ENCODE measurements around the gene U2AF2.

DNA sequence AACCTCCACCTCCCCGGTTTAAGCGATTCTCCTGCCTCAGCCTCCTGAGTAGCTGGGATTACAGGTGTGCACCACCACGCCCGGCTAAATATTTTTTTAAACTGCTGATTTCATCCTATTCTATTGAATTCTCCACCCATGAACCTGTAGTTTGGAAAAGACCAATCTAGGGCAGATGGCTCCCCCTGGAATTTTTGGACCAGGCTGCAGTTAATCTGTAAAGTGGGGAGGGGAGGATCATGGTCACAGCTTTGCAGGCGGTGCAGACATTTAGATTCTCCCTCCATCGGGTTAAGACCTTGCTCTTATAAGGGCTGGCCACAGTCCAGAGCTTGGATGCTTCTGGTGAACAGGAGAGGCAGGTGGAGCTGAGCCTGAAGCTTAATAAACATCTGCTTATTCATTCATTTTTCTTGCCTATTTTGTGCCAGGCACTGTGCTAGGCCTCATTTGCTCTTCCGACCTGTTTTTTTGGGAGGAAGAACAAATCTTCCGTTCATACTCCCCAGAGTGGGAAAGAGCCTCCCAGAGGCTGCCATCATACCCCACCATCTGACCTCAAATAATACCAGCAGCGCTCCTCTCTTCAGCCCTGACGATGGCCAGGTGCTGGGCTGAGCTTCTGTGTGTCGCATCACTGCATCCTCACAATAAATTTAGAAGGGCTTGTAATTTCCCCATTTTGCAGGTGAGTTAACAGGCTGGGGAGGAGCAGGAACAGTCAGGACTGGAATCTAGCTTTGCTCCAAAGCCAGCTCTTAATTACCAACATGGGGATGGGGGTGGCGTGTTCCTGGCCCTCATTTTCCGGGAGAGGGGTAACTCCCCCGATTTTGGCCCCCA, 7.7 kb upstream of the U2AF2 start:
- TF ChIP-seq, protein P1, sequence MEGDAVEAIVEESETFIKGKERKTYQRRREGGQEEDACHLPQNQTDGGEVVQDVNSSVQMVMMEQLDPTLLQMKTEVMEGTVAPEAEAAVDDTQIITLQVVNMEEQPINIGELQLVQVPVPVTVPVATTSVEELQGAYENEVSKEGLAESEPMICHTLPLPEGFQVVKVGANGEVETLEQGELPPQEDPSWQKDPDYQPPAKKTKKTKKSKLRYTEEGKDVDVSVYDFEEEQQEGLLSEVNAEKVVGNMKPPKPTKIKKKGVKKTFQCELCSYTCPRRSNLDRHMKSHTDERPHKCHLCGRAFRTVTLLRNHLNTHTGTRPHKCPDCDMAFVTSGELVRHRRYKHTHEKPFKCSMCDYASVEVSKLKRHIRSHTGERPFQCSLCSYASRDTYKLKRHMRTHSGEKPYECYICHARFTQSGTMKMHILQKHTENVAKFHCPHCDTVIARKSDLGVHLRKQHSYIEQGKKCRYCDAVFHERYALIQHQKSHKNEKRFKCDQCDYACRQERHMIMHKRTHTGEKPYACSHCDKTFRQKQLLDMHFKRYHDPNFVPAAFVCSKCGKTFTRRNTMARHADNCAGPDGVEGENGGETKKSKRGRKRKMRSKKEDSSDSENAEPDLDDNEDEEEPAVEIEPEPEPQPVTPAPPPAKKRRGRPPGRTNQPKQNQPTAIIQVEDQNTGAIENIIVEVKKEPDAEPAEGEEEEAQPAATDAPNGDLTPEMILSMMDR (IDR thresholded peaks at IDR 0.05): no peak
- TF ChIP-seq EP300 (IDR thresholded peaks at IDR 0.05): no peak
- no peak for TF ChIP-seq POLR2A (IDR thresholded peaks at IDR 0.05)
